ENCODE results near the gene PEX11A.
A peak's percentile ranks its signal among the peaks of the same experiment; 100 is the strongest.

PEX11A gene

DNA sequence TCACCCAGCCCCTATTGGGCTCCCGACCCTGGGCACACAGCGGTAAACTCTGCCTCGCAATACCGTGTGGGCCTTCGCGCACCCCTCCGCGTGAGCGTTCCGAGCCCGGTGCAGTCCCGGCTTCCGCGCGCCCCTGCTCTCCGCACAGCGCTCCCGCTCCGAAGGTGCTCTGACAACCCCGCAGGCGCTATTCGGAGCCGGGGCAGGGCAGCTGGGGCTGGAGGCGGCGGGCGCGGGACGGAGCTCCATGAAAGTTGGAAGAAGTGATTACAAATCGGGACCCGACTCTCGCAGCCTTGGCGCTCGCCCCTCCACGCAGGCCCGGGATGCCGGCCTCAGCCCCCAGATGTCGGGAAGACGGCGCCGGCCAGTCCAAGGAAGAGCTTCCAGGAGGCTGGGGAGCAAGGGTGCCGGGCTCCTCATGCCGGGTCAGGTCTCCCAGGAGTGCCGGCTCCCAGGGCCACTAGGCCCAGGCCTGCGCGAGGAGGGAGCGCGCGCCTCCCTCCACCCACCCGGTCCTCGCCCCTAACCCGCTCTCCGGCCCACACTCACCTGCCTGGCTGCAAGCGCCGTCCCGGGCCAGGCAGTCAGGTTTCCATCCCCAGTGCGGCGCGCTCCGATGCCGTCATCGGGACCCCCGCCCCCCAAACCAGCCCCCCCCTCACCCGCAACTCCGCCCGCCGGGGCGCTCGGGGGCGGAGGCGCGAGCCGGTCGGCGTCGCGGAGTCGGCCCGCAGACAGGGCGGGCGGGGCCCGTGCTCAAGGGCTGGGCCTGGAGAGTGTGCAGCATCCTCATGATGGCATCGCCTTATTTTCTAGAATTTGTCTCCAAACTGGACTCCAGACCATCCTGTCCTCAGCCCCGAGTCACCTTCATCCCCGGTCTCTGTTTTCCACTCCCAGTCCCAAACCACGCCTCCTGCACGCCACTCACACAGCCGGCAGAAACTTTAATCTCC is 35.4 kb downstream of the PEX11A start, which contains the start of gene KIF7:
TSS of gene KIF7 (minus strand) at position 621 of the 959 bp plus-strand sequence. CDS start 2,537 bp downstream, outside the sequence.
- peak in 1 of 3 donors; percentile 20 for DNase-seq (ENCODE audit: low read depth in 3 of 3)

DNA sequence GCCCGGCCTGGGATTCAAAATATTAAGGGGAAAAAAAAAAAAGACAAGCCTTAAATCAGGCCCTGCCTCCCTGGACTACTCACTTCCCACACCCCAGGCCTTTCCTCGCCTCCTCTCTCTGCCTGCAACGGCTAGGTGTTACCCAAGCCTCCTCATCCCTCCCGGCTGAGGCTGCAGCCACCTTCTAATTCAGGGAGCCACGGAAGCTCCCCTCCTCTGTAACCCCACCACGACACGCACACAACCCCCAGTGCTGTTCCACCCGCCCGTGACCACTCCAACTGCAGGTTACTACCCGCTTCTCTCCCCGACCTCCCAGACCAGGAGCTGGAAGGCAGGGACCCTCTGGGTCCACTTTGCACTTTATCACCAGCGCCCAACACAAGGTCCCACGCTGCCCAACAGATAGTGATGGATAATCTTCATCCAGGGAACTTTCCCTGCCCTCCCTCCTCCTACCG is 36.2 kb downstream of the PEX11A start:
- DNase-seq (ENCODE audit: low read depth in 3 of 3): no peak

DNA sequence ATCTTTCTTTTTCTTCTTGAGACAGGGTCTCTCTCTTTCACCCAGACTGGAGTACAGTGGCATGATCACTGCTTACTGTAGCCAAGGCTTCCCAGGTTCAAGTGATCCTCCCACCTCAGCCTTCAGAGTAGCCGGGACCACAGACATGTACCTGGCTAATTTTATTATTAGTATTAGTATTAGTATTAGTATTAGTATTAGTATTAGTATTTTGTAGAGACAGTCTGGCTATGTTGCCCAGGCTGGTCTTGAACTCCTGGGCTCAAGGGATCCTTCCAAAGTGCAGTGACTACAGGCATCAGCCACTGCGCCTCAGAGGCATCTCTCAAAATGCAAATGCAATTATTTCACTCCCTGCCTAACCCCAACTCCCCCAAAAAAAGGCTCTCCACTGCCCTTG is 37.0 kb downstream of the PEX11A start:
- DNase-seq (ENCODE audit: low read depth in 3 of 3): no peak

DNA sequence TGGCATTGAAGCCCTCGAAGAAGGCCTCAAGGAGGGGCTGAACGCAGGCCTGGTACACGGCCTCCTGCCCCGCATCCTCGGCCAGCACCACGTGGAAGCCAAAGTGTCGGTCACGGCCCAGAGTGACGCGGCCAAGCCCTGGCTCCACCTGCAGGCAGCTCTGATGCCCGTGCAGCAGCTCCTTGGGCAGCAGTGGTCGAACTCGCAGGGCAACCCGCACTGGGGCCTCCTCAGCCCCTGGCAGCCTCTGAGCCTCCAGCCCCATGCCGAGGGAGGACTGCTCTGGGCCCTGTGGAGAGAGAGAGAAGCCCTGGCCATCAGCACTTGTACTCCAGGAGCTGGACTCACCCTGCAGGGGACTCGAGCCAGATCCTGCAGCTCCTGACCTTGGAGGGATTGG is 37.9 kb downstream of the PEX11A start:
- DNase-seq (ENCODE audit: low read depth in 3 of 3): no peak

DNA sequence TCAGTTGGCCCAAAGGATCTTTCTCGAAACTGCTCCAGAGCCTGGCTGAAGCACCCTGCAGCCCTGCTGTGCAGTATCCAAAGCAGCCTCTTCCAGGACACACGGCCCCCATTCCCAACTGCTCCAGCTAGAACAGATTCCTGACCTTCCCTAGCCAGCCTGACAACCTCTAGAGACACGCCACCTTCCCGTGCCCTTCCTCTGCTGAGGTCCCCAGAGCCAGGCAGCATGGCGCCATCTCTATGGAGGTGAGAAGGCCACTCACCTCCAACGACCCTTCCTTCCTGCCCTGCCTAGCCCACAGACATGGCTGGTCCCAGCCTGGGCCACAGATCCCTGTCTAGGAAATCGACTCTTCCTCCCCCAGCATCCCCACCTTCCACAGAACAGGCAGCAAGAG is 38.4 kb downstream of the PEX11A start:
- no peak for DNase-seq (ENCODE audit: low read depth in 3 of 3)

DNA sequence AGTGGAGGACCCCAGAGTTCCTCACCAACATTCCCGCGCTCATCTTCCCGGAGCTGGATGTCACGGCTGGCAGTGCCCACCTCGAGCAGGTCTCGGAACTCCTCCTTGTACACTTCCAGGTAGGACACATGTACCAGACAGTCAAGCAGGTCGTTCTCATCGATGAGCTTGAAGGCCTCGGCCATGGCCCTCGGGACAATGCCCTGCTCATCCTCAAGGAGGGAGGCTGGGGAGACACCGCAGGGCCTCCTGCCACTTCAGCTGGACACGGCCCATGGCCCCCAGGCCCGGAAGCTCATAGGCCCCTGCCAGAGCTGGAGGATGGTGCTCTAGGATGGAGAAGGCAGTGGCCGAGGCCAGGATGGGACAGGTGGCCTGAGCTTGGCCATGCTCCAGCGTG is 40.8 kb downstream of the PEX11A start:
- no peak for DNase-seq (ENCODE audit: low read depth in 3 of 3)

DNA sequence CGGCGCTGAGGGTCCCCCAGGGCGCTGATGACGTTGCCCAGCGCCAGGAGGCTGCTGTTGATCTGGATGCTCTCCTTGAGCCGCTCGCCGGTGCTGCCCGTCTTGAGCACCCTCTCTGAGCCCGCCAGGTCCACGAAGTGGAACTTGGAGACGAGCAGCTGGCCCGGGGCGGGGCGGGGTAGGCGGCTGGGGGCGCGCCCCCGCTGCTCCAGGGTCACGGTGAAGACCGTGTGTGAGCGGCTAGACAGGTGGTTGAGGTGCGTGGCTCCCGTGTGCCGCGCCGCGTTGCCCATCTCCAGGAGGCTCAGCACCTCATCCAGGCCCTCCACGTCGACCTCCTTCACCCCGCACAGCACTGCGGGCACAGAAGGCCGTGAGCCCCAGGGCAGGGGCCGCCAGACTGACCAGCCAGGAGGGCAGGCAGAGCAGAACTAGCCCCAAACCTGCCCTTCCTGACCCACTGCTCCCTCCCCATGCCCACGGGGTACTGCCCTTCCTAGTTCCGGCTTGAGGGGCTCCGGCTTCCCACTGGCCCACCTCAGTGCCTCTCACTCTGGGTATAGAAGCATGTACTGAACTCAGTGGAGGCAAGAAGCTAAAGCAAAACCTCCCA is 41.4 kb downstream of the PEX11A start:
- DNase-seq (ENCODE audit: low read depth in 3 of 3): no peak

DNA sequence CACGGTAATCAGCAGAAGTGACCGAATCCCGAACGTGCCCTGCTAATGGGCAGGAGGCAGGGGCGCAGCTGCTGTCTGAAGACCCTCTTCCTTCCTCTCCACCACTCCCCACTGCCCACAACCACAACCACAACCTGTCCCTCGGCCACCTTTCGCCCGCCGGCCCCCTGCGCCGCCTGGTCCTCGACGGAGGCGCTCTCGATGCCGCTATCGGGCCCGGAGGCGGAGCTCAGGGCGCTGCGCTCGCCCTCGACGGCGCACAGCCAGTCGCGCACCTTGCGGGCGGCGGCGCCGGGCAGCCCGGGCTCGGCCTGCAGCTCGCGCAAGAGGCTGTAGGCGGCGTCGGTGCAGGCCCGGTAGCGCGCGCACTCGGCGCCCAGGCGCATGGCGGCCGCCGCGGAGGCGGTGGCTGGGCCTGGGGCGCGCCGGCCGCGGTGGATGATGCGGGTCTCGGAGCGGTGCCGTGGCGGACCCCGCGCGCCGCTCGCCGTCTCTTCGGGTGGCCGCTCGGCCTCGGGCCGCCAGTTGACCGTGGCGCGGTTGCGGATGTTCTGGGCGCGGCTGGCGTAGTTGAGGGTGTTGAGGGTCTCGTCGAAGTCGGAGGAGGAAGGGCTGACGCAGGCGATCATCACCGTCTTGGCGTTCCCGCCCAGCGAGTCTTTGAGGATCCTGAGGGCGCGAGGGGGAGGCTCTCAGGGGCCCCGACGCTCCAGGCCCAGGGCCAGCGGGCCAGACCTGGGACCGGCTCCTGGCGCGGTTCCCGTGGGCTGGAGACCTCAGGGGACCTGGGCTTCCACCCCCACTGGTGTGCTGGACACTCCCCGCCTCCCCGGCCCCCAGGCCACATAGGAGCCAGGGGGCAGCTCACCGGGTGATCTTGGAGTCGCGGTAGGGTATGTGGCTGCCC is 42.2 kb downstream of the PEX11A start:
- no peak for DNase-seq (ENCODE audit: low read depth in 3 of 3)

DNA sequence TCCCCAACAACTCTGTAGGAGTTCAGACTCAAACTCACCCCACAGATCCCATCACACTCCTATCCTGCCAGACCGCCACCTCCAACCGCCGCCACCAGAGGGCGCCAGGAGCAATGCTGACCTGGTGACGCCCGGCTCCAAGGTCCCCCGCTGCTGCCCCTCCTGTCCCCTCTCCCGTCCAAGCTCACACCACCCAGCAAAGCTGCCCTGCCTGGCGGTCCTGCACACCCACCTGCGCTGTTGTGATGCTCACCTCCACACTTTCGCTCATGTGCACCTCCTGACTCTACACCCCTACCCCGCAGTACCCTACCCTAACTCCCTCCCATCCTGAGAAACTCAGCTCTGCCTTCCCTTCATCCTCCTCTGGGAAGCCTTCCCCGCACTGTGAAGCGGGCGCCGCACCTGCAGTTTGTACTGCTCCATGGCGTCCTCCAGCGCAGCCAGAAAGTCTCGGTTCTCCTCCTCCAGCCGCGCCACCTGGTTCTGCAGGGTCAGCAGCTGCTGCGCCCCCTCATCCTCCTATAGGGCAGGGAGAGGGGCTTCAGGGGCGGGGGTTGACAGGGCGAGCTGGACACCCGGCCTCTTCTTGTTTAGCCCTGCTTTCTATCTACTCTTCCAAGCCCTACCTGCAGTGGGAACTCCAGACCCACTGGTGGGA is 43.2 kb downstream of the PEX11A start:
- DNase-seq (ENCODE audit: low read depth in 3 of 3): peak; percentile 49 to 70 (median 60)

DNA sequence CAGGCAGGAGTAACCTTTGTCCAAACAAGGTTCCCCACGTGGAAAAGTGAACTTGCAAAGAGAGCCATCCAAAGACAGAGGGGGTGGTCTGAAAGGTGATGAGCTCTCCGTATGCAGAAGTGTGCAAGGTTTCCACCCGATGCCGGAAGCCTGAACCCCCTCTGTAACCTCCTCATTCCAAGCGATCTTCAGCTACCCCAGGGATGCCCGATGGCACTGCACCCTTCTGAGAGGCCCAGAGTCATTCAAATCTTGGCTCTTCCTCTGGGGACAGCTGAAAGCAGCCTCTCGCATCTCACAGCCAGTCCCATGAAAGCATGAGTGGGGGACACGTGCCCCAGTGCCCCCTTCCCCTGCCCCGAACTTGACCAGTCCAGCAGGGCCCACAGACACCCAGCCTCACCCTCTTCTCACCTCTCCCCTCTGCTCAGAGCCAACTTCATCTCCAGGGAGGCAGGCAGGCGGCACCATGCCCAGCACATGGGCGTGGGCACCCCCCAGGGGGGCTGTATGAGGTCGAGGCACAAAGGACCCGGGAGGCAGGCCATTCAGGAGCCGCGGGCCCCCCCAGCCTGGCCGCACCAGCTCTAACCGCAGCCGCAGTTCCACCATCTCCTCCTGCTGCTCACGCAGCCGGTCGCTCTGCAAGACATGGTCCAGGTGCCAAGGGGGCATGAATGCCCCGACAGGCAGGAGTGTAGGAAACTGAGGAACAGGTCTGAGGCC is 44.0 kb downstream of the PEX11A start:
- no peak for DNase-seq (ENCODE audit: low read depth in 3 of 3)

DNA sequence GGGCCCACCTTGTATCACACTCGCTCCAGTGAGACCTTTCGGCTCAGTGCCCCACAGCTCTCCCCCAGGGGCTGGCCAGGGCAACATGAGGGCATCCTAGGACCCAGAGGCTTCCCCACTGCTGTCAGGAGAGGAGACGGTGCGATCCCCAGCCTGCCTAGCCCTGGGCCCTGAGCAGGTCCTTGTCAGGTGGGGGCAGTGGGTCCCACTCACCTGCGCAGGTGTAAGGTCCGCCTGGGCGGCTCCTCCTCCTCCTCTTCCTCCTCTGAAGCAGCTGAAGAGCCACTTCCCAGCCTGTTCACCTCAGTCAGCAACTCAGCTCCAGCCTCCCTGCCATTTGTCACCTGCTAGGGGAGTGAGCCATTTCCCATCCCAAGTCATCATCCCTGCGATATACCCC is 44.9 kb downstream of the PEX11A start:
- no peak for DNase-seq (ENCODE audit: low read depth in 3 of 3)

DNA sequence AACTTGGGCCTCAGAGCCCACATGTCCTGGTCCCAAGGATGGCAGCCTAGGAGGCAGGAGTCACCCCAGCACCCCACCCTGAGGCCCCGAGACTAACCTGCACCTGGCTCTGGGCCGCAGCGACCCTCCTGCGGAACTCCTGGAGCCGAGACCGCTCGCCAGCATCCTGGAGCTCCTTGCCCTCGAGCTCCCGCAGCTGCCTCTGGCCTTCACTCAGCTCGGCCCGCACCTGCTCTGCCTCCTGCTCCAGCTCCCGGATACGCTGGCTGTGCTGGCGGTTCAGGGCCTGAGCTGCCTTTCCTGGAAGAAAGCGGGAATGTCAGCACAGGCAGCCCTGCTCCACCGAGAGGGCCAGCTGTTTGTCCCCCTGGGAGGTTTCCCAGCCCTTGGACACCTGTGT is 48.4 kb downstream of the PEX11A start:
- DNase-seq (ENCODE audit: low read depth in 3 of 3): no peak

DNA sequence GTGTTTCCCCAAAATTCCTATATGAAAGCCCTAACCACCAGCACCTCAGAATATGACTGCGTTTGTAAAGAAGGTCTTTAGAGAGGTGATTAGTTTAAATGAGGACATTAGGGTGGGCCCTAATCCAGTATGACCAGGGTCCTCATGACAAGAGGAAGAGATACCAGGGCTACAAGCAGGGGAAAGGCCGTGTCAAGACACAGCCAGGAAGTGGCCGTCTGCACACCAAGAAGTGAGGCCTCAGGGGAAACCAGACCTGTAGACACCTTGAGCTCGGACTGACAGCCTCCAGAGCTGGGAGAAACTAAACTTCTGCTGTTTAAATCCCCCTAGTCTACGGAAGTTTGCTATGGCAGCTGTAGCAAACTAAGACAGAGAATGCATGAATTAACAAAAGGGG is 49.5 kb downstream of the PEX11A start:
- no peak for DNase-seq (ENCODE audit: low read depth in 3 of 3)

DNA sequence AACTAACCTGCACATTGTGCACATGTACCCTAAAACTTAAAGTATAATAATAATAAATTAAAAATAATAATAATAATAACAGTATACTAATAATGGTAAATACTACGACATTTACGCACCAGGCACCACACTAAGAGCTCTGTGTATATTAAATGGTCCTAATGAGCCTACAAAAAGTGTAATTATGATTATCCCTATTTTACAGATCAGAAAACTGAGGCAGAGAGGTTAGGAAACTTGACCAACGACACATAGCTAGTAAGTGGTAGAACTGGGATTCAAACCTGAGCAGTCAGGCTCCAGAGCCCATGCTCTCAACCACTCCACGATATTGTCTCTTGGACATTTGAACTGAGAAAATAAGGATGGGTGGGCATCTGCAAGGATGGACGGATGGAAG is 50.3 kb downstream of the PEX11A start:
- no peak for DNase-seq (ENCODE audit: low read depth in 3 of 3)

DNA sequence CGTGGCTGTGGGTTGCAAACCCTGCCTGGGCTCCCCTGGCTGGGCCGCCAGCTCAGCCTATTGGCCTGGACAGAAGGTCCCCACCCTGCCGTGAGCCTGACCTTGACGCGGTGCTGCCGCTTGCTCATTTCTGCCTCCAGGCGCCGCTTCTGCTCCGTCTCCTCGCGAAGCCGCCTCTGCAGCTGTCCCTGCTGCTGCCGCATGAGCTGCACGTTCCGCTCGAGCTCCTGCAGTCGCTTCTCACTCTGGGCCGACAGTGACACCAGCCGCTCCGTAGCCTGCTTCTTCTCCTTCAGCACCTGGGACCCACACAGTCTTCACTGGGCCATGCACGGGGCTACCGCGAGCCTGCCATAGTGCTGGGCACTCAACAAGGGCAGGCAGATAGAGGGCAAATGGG is 57.0 kb downstream of the PEX11A start:
- no peak for DNase-seq (ENCODE audit: low read depth in 3 of 3)

DNA sequence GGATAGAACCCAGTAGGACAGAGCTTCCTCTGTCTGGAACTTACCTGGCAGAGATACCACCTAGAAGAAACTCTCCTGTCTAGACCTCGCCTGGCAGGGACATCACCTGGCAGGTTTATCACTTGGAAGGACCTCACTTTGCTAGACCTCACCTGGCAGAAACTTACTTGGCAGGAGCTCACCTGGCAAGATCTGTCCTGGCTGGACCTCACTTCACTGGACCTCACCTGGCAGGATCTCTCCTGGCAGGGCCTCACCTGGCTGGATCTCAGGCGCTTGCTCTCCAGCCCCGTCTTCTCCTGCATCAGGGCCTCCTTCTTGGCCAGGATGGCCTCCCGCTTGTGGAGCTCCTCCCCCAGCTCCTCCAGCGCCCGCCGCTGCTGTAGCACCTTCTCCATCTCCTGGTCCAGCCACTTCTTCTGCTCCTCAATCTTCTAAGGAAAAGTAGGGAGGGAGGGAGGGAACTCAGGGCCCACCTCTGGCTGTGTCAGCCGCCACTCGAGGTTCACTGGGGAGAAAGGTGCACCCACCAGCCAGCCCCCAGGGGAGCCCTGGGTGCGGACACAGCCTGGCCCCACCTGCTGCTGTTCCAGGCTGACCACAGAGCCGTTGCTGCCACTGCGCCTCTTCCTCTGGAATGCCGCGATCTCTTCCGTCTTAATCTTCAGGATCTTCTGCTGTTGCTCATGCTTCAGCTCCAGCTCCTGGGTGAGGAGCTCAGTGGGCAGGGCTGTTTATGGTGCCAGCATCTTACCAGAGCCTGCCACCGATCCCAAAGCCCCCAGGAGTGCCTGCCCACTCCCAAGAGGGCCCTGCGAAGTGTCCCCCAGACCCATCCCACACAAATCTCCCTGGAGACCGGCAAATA is 57.8 kb downstream of the PEX11A start:
- no peak for DNase-seq (ENCODE audit: low read depth in 3 of 3)

DNA sequence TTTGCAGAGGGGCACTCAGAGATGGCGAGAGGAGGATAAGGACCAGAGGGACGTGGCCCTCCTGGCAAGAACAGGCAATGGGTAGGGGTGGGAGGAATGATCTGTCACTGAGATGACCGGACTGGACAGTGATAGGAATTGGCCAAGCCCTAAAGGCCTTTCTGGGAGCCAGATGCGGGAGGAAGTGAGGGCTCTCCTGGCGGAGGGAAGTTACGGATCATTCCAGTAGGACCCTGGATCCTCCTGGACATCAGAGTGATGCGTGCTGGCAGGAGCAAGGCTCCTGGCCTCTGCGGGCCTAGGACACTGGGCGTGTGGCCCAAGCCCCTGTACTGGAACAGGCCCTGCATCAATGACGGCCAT is 58.7 kb downstream of the PEX11A start:
- DNase-seq (ENCODE audit: low read depth in 3 of 3): no peak
